Thymus (tissue), 11 donors: Measurements from ENCODE around the gene LPP. TPM values are rescaled to one million over a fixed set of nuclear protein-coding genes. Genes with fewer than 3 reads are reported as not detected.

ENCODE experiments used
- DNase-seq, 9 donors: peaks; one replicate each; pipeline ENCODE4 v3.0.0-alpha.2; 2013; ENCODE audit warnings: low spot score in 9 of 9, low read depth in 6 of 9, missing footprints in 1 of 9
- H3K27ac ChIP-seq, 2 donors: one replicate each; pipeline ENCODE4 v1.5.1; 2013; ENCODE audit warnings: control low read depth in 1 of 2, low read depth in 1 of 2, low read length in 1 of 2, mild to moderate bottlenecking in 1 of 2, moderate library complexity in 1 of 2
- H3K27me3 ChIP-seq, 2 donors: one replicate each; pipeline ENCODE4 v1.5.1; 2013; ENCODE audit warnings: low read length in 1 of 2; ENCODE audit not compliant: control insufficient read depth in 2 of 2, insufficient read depth in 1 of 2
- H3K36me3 ChIP-seq, 2 donors: one replicate each; pipeline ENCODE4 v1.5.1; 2013; ENCODE audit warnings: low read length in 1 of 2, mild to moderate bottlenecking in 1 of 2, moderate library complexity in 1 of 2; ENCODE audit not compliant: control insufficient read depth in 2 of 2, insufficient read depth in 2 of 2
- H3K4me1 ChIP-seq, 2 donors: one replicate each; pipeline ENCODE4 v1.5.1; 2013; ENCODE audit warnings: low read length in 2 of 2; ENCODE audit not compliant: control insufficient read depth in 2 of 2, insufficient read depth in 2 of 2
- H3K4me3 ChIP-seq, 2 donors: one replicate each; pipeline ENCODE4 v1.5.1; 2013; ENCODE audit warnings: low read length in 2 of 2, control low read depth in 1 of 2, mild to moderate bottlenecking in 1 of 2
- H3K9me3 ChIP-seq, 2 donors: one replicate each; pipeline ENCODE4 v1.5.1; 2013; ENCODE audit warnings: low read length in 1 of 2, mild to moderate bottlenecking in 1 of 2; ENCODE audit not compliant: control insufficient read depth in 2 of 2, insufficient read depth in 1 of 2
- WGBS: extraction: QIAGEN DNeasy Blood & Tissue Kit; methylation state at CpG from one replicate; pipeline ENCODE4 v1.1.7; 2013; 5-methylcytosine and 5-hydroxymethylcytosine counted together
- polyA plus RNA-seq: library from polyadenylated mRNA; stranded (reverse); fragments of 200-250 nt; gene quantifications from one replicate; pipeline ENCODE4 v1.2.3, GENCODE V29; 2013
- total RNA-seq: library from RNA; stranded (reverse); fragments of 120-200 nt; gene quantifications from one replicate; pipeline ENCODE4 v1.2.4, GENCODE V29; 2013
- donor health status: healthy.

Gene LPP
- total and polyA plus RNA-seq, 2 donors: 6.5 to 9.2 TPM

GRCh38 chr3:188452158-188452772 is 298.3 kb downstream of the LPP start:
- Histone ChIP-seq H3K27me3 (no peaks in the 10 kb centered on the region), H3K9me3 (no peaks in the 10 kb centered on the region), H3K27ac (no peak overlapping the region), H3K36me3 (no peaks in the 10 kb centered on the region), H3K4me3 (no peak overlapping the region), H3K4me1 (no peaks in the 10 kb centered on the region)
- WGBS: over 99% methylated on average over 8 of the region's 8 CpGs
- no peak for DNase-seq

- Histone ChIP-seq H3K27ac (no peak overlapping the region), H3K27me3 (no peaks in the 10 kb centered on the region), H3K9me3 (no peaks in the 10 kb centered on the region), H3K36me3 (no peaks in the 10 kb centered on the region), H3K4me1 (no peaks in the 10 kb centered on the region), H3K4me3 (no peak overlapping the region)
- 95% methylated on average over 6 of the region's 6 CpGs for WGBS
- DNase-seq: no peak
Observed at GRCh38 chr3:188453431-188454384, 299.8 kb downstream of the LPP start.

GRCh38 chr3:188455748-188456147 is 301.8 kb downstream of the LPP start:
- no peaks in the 10 kb centered on the region for H3K9me3 ChIP-seq
- no peaks in the 10 kb centered on the region for H3K27me3 ChIP-seq
- H3K4me1 ChIP-seq: no peaks in the 10 kb centered on the region
- H3K36me3 ChIP-seq: no peaks in the 10 kb centered on the region
- no peak for DNase-seq
- H3K27ac ChIP-seq: no peak overlapping the region
- H3K4me3 ChIP-seq: no peak overlapping the region
- WGBS: 97% methylated on average over 4 of the region's 4 CpGs

GRCh38 chr3:188458756-188459155 is 304.8 kb downstream of the LPP start:
- Histone ChIP-seq H3K36me3 (no peaks in the 10 kb centered on the region), H3K27ac (no peak overlapping the region), H3K9me3 (no peaks in the 10 kb centered on the region), H3K27me3 (no peaks in the 10 kb centered on the region), H3K4me1 (no peaks in the 10 kb centered on the region), H3K4me3 (no peak overlapping the region)
- WGBS: 96% methylated on average over 2 of the region's 2 CpGs
- DNase-seq: no peak

GRCh38 chr3:188465311-188465710 is 311.4 kb downstream of the LPP start:
- H3K4me3 ChIP-seq: no peak overlapping the region

GRCh38 chr3:188468196-188468595 is 314.2 kb downstream of the LPP start:
- no peaks in the 10 kb centered on the region for H3K4me1 ChIP-seq
- no peak overlapping the region for H3K4me3 ChIP-seq
- H3K9me3 ChIP-seq: no peaks in the 10 kb centered on the region
- no peak overlapping the region for H3K27ac ChIP-seq
- H3K27me3 ChIP-seq: no peaks in the 10 kb centered on the region
- H3K36me3 ChIP-seq: no peaks in the 10 kb centered on the region
- WGBS: 98% methylated on average over 2 of the region's 2 CpGs
- DNase-seq: no peak

More at GRCh38 chr3:188465311-188465710, 311.4 kb downstream of the LPP start:
- no peak for DNase-seq
- H3K36me3 ChIP-seq: no peaks in the 10 kb centered on the region
- no peaks in the 10 kb centered on the region for H3K4me1 ChIP-seq
- WGBS: 98% methylated on average over 6 of the region's 6 CpGs
- no peaks in the 10 kb centered on the region for H3K27me3 ChIP-seq
- H3K27ac ChIP-seq: no peak overlapping the region
- no peaks in the 10 kb centered on the region for H3K9me3 ChIP-seq

- Histone ChIP-seq H3K27me3 (no peaks in the 10 kb centered on the region), H3K4me1 (no peaks in the 10 kb centered on the region), H3K36me3 (no peaks in the 10 kb centered on the region), H3K9me3 (no peaks in the 10 kb centered on the region), H3K4me3 (no peak overlapping the region), H3K27ac (no peak overlapping the region)
- WGBS: 93% methylated on average over 3 of the region's 3 CpGs
- no peak for DNase-seq
Observed at GRCh38 chr3:188468662-188469061, 314.7 kb downstream of the LPP start.

- H3K36me3 ChIP-seq: no peaks in the 10 kb centered on the region
- WGBS: 88% methylated on average over 10 of the region's 10 CpGs
- H3K27ac ChIP-seq: no peak overlapping the region
- no peak overlapping the region for H3K4me3 ChIP-seq
- DNase-seq: no peak
- H3K4me1 ChIP-seq: no peaks in the 10 kb centered on the region
- H3K27me3 ChIP-seq: no peaks in the 10 kb centered on the region
- H3K9me3 ChIP-seq: no peaks in the 10 kb centered on the region
Observed at GRCh38 chr3:188469228-188469885, 315.4 kb downstream of the LPP start.
